ENCODE measurements around the gene PRKD2.

- no peak for TF ChIP-seq EZH2 (IDR thresholded peaks at IDR 0.05; ENCODE audit: borderline replicate concordance, low read depth, low read length, severe bottlenecking)
- TF ChIP-seq, protein P1, sequence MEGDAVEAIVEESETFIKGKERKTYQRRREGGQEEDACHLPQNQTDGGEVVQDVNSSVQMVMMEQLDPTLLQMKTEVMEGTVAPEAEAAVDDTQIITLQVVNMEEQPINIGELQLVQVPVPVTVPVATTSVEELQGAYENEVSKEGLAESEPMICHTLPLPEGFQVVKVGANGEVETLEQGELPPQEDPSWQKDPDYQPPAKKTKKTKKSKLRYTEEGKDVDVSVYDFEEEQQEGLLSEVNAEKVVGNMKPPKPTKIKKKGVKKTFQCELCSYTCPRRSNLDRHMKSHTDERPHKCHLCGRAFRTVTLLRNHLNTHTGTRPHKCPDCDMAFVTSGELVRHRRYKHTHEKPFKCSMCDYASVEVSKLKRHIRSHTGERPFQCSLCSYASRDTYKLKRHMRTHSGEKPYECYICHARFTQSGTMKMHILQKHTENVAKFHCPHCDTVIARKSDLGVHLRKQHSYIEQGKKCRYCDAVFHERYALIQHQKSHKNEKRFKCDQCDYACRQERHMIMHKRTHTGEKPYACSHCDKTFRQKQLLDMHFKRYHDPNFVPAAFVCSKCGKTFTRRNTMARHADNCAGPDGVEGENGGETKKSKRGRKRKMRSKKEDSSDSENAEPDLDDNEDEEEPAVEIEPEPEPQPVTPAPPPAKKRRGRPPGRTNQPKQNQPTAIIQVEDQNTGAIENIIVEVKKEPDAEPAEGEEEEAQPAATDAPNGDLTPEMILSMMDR (IDR thresholded peaks at IDR 0.05; ENCODE audit: borderline replicate concordance, extremely low read depth, low read length, poor library complexity, severe bottlenecking), result no peak
Observed at GRCh38 chr19:46640656-46641055, 76.3 kb downstream of the PRKD2 start.

Data from DND-41 (cell line).